HT1080 (cell line): ENCODE data around the gene PRICKLE4. TPM values are rescaled to one million over a fixed set of nuclear protein-coding genes. Genes with fewer than 3 reads are reported as not detected.

ENCODE experiments used
- DNase-seq: peaks from one replicate; pipeline ENCODE4 v3.0.0-alpha.2; 2015; ENCODE audit warnings: low read depth
- small RNA-seq: library from RNA; depleted of rRNA; stranded (forward); fragments of <200 nt; gene quantifications from one replicate; pipeline ENCODE3, GENCODE V24; 2014
- total RNA-seq: library from RNA; depleted of rRNA; stranded (reverse); fragments of >200 nt; shearing (Covaris generic); gene quantifications from 2 replicates; pipeline ENCODE4 v1.2.3, GENCODE V29; 2014; rRNA removed

Gene PRICKLE4
- total RNA-seq, 1 experiment from 2014 or later: 0.39 TPM

GRCh38 chr6:41836022-41836659 is 55.6 kb downstream of the PRICKLE4 start:
- DNase-seq: peak; percentile 14

GRCh38 chr6:41836660-41837052 is 56.1 kb downstream of the PRICKLE4 start:
- no peak for DNase-seq

Small RNAs within 50 kb of the gene (small RNA-seq; reads per million reads assigned to genes)
- gene AL365205.2 (not detected), gene AL365205.3 (not detected), gene RF00393 (not detected)

Other genes with a start within 250 kb of the PRICKLE4 start
- gene FOXP4, start 234.4 kb upstream of the PRICKLE4 start, total RNA-seq: 4.9 and 10.8 TPM in 2 replicates
- gene MDFI, start 142.3 kb upstream of the PRICKLE4 start, total RNA-seq: 40.3 and 45.8 TPM in 2 replicates
- 4.5 and 5.5 TPM in 2 replicates for gene TFEB, start 45.2 kb upstream of the PRICKLE4 start, total RNA-seq
- gene PGC, start 33.4 kb upstream of the PRICKLE4 start, total RNA-seq: not detected in 2 replicates
- 1.5 and 1.9 TPM in 2 replicates for gene FRS3, start 882 bp upstream of the PRICKLE4 start, total RNA-seq
- gene TOMM6, start 6.9 kb downstream of the PRICKLE4 start, total RNA-seq: 246 and 250 TPM in 2 replicates
- 0.57 and 2.1 TPM in 2 replicates for gene USP49, start 114.6 kb downstream of the PRICKLE4 start, total RNA-seq
- 23.7 and 24.2 TPM in 2 replicates for gene MED20, start 140.4 kb downstream of the PRICKLE4 start, total RNA-seq
- 38.4 and 60.0 TPM in 2 replicates for gene BYSL, start 140.7 kb downstream of the PRICKLE4 start, total RNA-seq
- gene CCND3, start 161.0 kb downstream of the PRICKLE4 start, total RNA-seq: 44.5 and 53.6 TPM in 2 replicates